Activated naive CD4-positive, alpha-beta T cell treated with anti-CD3 and anti-CD28 coated beads, Interleukin-2, amount 50 U/mL, for 16 hours (primary cell): Measurements from ENCODE around the gene PLOD1.

Source experiments
- DNase-seq: peaks from one replicate; pipeline ENCODE4 v3.0.0-alpha.2; 2020

Gene PLOD1

GRCh38 chr1:12010746-12011570, 76.4 kb downstream of the PLOD1 start:
- DNase-seq, result no peak

- DNase-seq, result no peak
Measured at GRCh38 chr1:12011998-12012397, 77.5 kb downstream of the PLOD1 start.

GRCh38 chr1:12012560-12013316, 78.2 kb downstream of the PLOD1 start:
- DNase-seq, result no peak

- DNase-seq, result no peak
Measured at GRCh38 chr1:12014141-12014991, 79.8 kb downstream of the PLOD1 start.

- DNase-seq, result no peak
Measured at GRCh38 chr1:12015001-12015491, 80.5 kb downstream of the PLOD1 start.

- DNase-seq, result no peak
Measured at GRCh38 chr1:12015499-12015898, 81.0 kb downstream of the PLOD1 start.

GRCh38 chr1:12016182-12016581, 81.7 kb downstream of the PLOD1 start:
- DNase-seq, result no peak

- no peak for DNase-seq
Measured at GRCh38 chr1:12019858-12020509, 85.5 kb downstream of the PLOD1 start.

GRCh38 chr1:12021616-12022015, 87.1 kb downstream of the PLOD1 start:
- DNase-seq, result no peak

- no peak for DNase-seq
Measured at GRCh38 chr1:12022036-12022435, 87.5 kb downstream of the PLOD1 start.
